A204.1 (cell line): ENCODE measurements around the gene NEU3.

Source experiments
- FAIRE-seq: peaks from 2 replicates; lab custom pipeline; 2012; peaks lifted over from hg19 to GRCh38; lab: Jason Lieb, UNC

The NEU3 gene

DNA sequence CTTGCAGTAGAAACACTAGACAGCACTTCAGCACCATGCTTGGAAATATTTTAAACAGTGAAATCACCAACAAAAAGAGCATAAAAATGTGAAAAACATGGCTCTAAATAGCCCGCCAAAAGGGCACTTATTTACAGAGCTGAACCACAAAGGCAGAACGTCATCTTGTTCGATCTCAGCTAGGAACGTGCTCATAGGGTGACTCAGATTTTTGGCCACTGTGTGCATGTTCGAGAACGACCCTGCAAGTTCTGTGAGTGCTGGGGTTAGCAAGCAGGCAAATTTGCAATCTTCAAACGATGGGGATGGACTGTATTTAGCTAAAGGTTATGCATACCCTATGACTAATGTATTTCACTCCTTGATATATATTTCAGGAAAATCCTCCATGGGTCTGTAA is 77.3 kb downstream of the NEU3 start:
- no peak for FAIRE-seq
